A673 (cell line): ENCODE measurements around the gene L3MBTL3. TPM values are rescaled to one million over a fixed set of nuclear protein-coding genes. Genes with fewer than 3 reads are reported as not detected.

Experiments
- BruUV-seq: library from RNA; stranded (reverse); fragments of 400-500 nt; replicated peaks from 2 replicates; lab custom pipeline; 2021; lab: Mats Ljungman, UMichigan
- CTCF ChIA-PET: fragments of 300-600 bp; sonication (Branson Sonifier 250); formaldehyde crosslinking; loops from one replicate; lab custom pipeline; 2022; ENCODE audit warnings: antibody characterized with exemption; lab: Charles Lee
- POLR2A ChIA-PET: fragments of 300-600 bp; sonication (Branson Sonifier 250); formaldehyde crosslinking; loops from one replicate; lab custom pipeline; 2022; ENCODE audit warnings: antibody characterized with exemption; ENCODE audit not compliant: low non-redundant PET; lab: Charles Lee
- DNase-seq: peaks from one replicate; pipeline ENCODE4 v3.0.0-alpha.2; 2015; ENCODE audit warnings: low spot score
- H3K27ac ChIP-seq: fragments of 200-600 bp; sonication (generic); 2 replicates; pipeline ENCODE4 v1.5.1; 2016; ENCODE audit warnings: mixed run types, low read depth, mild to moderate bottlenecking, mixed read lengths, antibody characterized with exemption, low read length; ENCODE audit not compliant: poor library complexity, severe bottlenecking
- H3K27me3 ChIP-seq: fragments of 200-600 bp; sonication (generic); replicated peaks from 2 replicates; pipeline ENCODE4 v1.6.1; 2017; ENCODE audit warnings: mixed run types, low read depth, mild to moderate bottlenecking, mixed read lengths, antibody characterized with exemption, low read length; ENCODE audit not compliant: insufficient read depth, poor library complexity
- H3K36me3 ChIP-seq: fragments of 200-600 bp; sonication (generic); 2 replicates; pipeline ENCODE4 v1.6.1; 2016; ENCODE audit warnings: mixed run types, mild to moderate bottlenecking, mixed read lengths, antibody characterized with exemption, low read length; ENCODE audit not compliant: insufficient read depth, poor library complexity, severe bottlenecking
- H3K4me1 ChIP-seq: fragments of 200-600 bp; sonication (generic); 2 replicates; pipeline ENCODE4 v1.6.1; 2017; ENCODE audit warnings: mixed run types, mild to moderate bottlenecking, mixed read lengths, antibody characterized with exemption, low read length; ENCODE audit not compliant: insufficient read depth, poor library complexity, severe bottlenecking
- H3K4me3 ChIP-seq: fragments of 200-600 bp; sonication (generic); 2 replicates; pipeline ENCODE4 v1.5.1; 2016; ENCODE audit warnings: low read depth, mixed run types, mild to moderate bottlenecking, mixed read lengths, low read length; ENCODE audit not compliant: poor library complexity, severe bottlenecking
- H3K9me3 ChIP-seq: fragments of 200-600 bp; sonication (generic); 2 replicates; pipeline ENCODE4 v1.6.1; 2016; ENCODE audit warnings: mixed run types, low read depth, mild to moderate bottlenecking, mixed read lengths, antibody characterized with exemption, low read length; ENCODE audit not compliant: poor library complexity, severe bottlenecking
- CTCF ChIP-seq: fragments of 300-800, 200-600 bp; sonication (generic); conservative IDR thresholded peaks from 2 replicates; pipeline ENCODE4 v1.5.1; 2017; ENCODE audit warnings: low read depth, mild to moderate bottlenecking, antibody characterized with exemption, low read length, moderate library complexity, mixed read lengths
- EZH2 ChIP-seq: fragments of 200-600 bp; sonication (generic); IDR thresholded peaks from 2 replicates; pipeline ENCODE4 v1.6.1; 2017; ENCODE audit warnings: borderline replicate concordance, low read depth, mild to moderate bottlenecking, mixed read lengths, antibody characterized with exemption, low read length; ENCODE audit not compliant: poor library complexity, severe bottlenecking
- intact Hi-C: fragments of 100-400 bp; cut with micrococcal nuclease; formaldehyde crosslinking; loops from one replicate; pipeline ENCODE4 v1.10.0; 2022; ENCODE audit not compliant: unreplicated experiment
- total RNA-seq: library from RNA; stranded (reverse); gene quantifications from 2 replicates; pipeline ENCODE4 v1.2.3, GENCODE V29; 2021

Gene L3MBTL3
- total RNA-seq, 1 experiment from 2014 or later = 40.8 TPM

GRCh38 chr6:130090796-130091195 is 72.4 kb downstream of the L3MBTL3 start:
- Histone ChIP-seq H3K9me3 (no peaks in the 10 kb centered on the region), H3K4me1 (no peaks in the 10 kb centered on the region), H3K36me3 (no peaks in the 10 kb centered on the region), H3K27me3 (no peaks in the 10 kb centered on the region), H3K4me3 (no peak overlapping the region), H3K27ac (no peak overlapping the region)
- no TSS peak for BruUV-seq
- ChIA-PET POLR2A (no interaction called here), CTCF (no interaction called here)
- intact Hi-C loops = no loop called here
- TF ChIP-seq EZH2 = no peak
- no peak for TF ChIP-seq CTCF
- no peak for DNase-seq

- DNase-seq = no peak
- Histone ChIP-seq H3K4me1 (peaks cover 3% of the 10 kb centered on the region), H3K4me3 (no peak overlapping the region), H3K9me3 (no peaks in the 10 kb centered on the region), H3K36me3 (no peaks in the 10 kb centered on the region), H3K27me3 (no peaks in the 10 kb centered on the region), H3K27ac (no peak overlapping the region)
- intact Hi-C loops = no loop called here
- no peak for TF ChIP-seq EZH2
- TF ChIP-seq CTCF = no peak
- ChIA-PET POLR2A (no interaction called here), CTCF (no interaction called here)
- BruUV-seq = no TSS peak
Observed at GRCh38 chr6:130093546-130093945, 75.2 kb downstream of the L3MBTL3 start.

GRCh38 chr6:130098317-130098716 is 79.9 kb downstream of the L3MBTL3 start:
- no peak for DNase-seq
- Histone ChIP-seq H3K4me3 (no peak overlapping the region), H3K27me3 (no peaks in the 10 kb centered on the region), H3K36me3 (no peaks in the 10 kb centered on the region), H3K27ac (no peak overlapping the region), H3K4me1 (peaks cover 3% of the 10 kb centered on the region), H3K9me3 (no peaks in the 10 kb centered on the region)
- intact Hi-C loops = no loop called here
- no TSS peak for BruUV-seq
- TF ChIP-seq CTCF (no peak), EZH2 (no peak)
- CTCF ChIA-PET = no interaction called here
- POLR2A ChIA-PET = no interaction called here
